Trophoblast cell (in vitro differentiated cells and primary cell): ENCODE measurements around the gene DONSON.

Experiments
- DNase-seq, 2 donors: peaks; one replicate each; pipeline ENCODE4 v3.0.0-alpha.2; 2016
- H2AFZ ChIP-seq: 2 replicates; pipeline ENCODE4 v1.6.1; 2013; ENCODE audit warnings: low read length, moderate library complexity, mild to moderate bottlenecking; ENCODE audit not compliant: insufficient read depth, poor library complexity
- H2AK5ac ChIP-seq: 2 replicates; pipeline ENCODE4 v1.6.1; 2013; ENCODE audit warnings: mild to moderate bottlenecking, low read length
- H2BK120ac ChIP-seq: 2 replicates; pipeline ENCODE4 v1.6.1; 2013; ENCODE audit warnings: low read length, mild to moderate bottlenecking, moderate library complexity; ENCODE audit not compliant: insufficient read depth, poor library complexity
- H2BK12ac ChIP-seq: 2 replicates; pipeline ENCODE4 v1.6.1; 2013; ENCODE audit warnings: mild to moderate bottlenecking, low read length, moderate library complexity
- H2BK5ac ChIP-seq: 2 replicates; pipeline ENCODE4 v1.6.1; 2013; ENCODE audit warnings: low read length, low read depth, moderate library complexity, mild to moderate bottlenecking; ENCODE audit not compliant: poor library complexity
- H3K14ac ChIP-seq: 2 replicates; pipeline ENCODE4 v1.6.1; 2013; ENCODE audit warnings: mild to moderate bottlenecking, low read length
- H3K18ac ChIP-seq: 2 replicates; pipeline ENCODE4 v1.6.1; 2013; ENCODE audit warnings: mild to moderate bottlenecking, low read length
- H3K23ac ChIP-seq: 2 replicates; pipeline ENCODE4 v1.6.1; 2013; ENCODE audit warnings: low read length
- H3K27ac ChIP-seq: 2 replicates; pipeline ENCODE4 v1.5.1; 2013; ENCODE audit warnings: low read depth, mild to moderate bottlenecking, inconsistent platforms, low read length, moderate library complexity
- H3K27me3 ChIP-seq: 2 replicates; pipeline ENCODE4 v1.6.1; 2013; ENCODE audit warnings: inconsistent platforms, mild to moderate bottlenecking, low read length, moderate library complexity; ENCODE audit not compliant: insufficient read depth
- H3K36me3 ChIP-seq, 2 experiments: 1 replicate in 1 of 2; 2 replicates in 1 of 2; pipeline ENCODE4 v1.6.1; 2013; ENCODE audit warnings: low read length in 2 of 2, mild to moderate bottlenecking in 2 of 2, moderate library complexity in 1 of 2; ENCODE audit not compliant: insufficient read depth in 2 of 2, control insufficient read depth in 1 of 2
- H3K4ac ChIP-seq: 2 replicates; pipeline ENCODE4 v1.6.1; 2013; ENCODE audit warnings: low read depth, mild to moderate bottlenecking, low read length, moderate library complexity
- H3K4me1 ChIP-seq, 2 experiments: 1 replicate in 1 of 2; 2 replicates in 1 of 2; pipeline ENCODE4 v1.6.1; 2013; ENCODE audit warnings: low read length in 2 of 2, mild to moderate bottlenecking in 2 of 2, moderate library complexity in 1 of 2; ENCODE audit not compliant: insufficient read depth in 2 of 2, control insufficient read depth in 1 of 2
- H3K4me2 ChIP-seq: 2 replicates; pipeline ENCODE4 v1.6.1; 2013; ENCODE audit warnings: inconsistent platforms, mild to moderate bottlenecking, low read length, moderate library complexity
- H3K4me3 ChIP-seq: 2 replicates; pipeline ENCODE4 v1.5.1; 2013; ENCODE audit warnings: mild to moderate bottlenecking, low read depth, low read length, inconsistent platforms
- H3K79me1 ChIP-seq: one replicate; pipeline ENCODE4 v1.6.1; 2013; ENCODE audit warnings: low read length
- H3K79me2 ChIP-seq: 2 replicates; pipeline ENCODE4 v1.6.1; 2013; ENCODE audit warnings: low read length, mild to moderate bottlenecking; ENCODE audit not compliant: control insufficient read depth, insufficient read depth, poor library complexity
- H3K9ac ChIP-seq: 2 replicates; pipeline ENCODE4 v1.6.1; 2013; ENCODE audit warnings: mild to moderate bottlenecking, low read length
- H3K9me3 ChIP-seq: 2 replicates; pipeline ENCODE4 v1.6.1; 2013; ENCODE audit warnings: low read depth, mild to moderate bottlenecking, control low read depth, inconsistent platforms, low read length; ENCODE audit not compliant: insufficient read depth
- H4K12ac ChIP-seq: 2 replicates; pipeline ENCODE4 v1.6.1; 2013; ENCODE audit warnings: low read depth, mild to moderate bottlenecking, low read length, moderate library complexity
- H4K8ac ChIP-seq: 2 replicates; pipeline ENCODE4 v1.6.1; 2013; ENCODE audit warnings: low read depth, mild to moderate bottlenecking, low read length, moderate library complexity
- H4K91ac ChIP-seq: one replicate; pipeline ENCODE4 v1.6.1; 2013; ENCODE audit warnings: low read depth, mild to moderate bottlenecking, low read length, moderate library complexity
- WGBS: extraction: QIAGEN DNeasy Blood & Tissue Kit; methylation state at CpG from one replicate; pipeline ENCODE4 v1.1.7; 2013; ENCODE audit warnings: missing lambda C conversion rate; ENCODE audit not compliant: insufficient read length, insufficient coverage; ENCODE audit errors: extremely low coverage; 5-methylcytosine and 5-hydroxymethylcytosine counted together

DONSON gene

DNA sequence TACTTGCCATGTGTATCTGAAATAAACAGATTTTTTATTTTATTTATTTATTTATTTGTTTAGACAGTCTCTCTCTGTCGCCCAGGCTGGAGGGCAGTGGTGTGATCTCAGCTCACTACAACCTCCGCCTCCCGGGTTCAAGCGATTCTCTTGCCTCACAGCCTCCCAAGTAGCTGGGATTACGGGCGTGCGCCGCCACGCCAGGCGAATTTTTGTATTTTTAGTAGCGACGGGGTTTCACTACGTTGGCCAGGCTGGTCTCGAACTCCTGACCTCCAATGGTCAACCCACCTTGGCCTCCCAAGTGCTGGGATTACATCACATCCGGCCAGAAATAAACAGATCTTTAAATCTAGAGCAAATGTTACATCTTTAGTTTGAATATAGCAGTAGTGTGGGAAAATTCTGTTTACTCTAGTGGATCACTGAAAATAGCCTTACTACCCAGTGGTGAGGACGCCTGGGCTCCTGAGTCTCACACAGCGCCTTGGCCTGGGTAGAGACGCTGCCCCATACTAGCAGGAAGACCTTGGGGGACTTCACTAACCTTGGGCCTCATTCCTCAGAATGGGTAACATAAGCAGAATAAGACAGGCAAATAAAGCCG, 47.3 kb downstream of the DONSON start:
- peaks cover 8% of the 10 kb centered on the region for H3K79me2 ChIP-seq
- H4K12ac ChIP-seq = peak overlapping the region; percentile 23
- peak overlapping the region; percentile 3 for H4K8ac ChIP-seq
- no peak overlapping the region for H2AFZ ChIP-seq
- peak overlapping the region; percentile 57 for H3K9ac ChIP-seq
- no peak overlapping the region for H3K14ac ChIP-seq
- peaks cover 5 to 6% of the 10 kb centered on the region in 2 experiments for H3K36me3 ChIP-seq
- DNase-seq = peak in 1 of 2 donors; percentile 19
- H3K4ac ChIP-seq = peak overlapping the region; percentile 26
- no peak overlapping the region for H3K18ac ChIP-seq
- WGBS = no CpG with 5 or more reads among the region's 19 CpGs
- H3K4me2 ChIP-seq = peak overlapping the region; percentile 95
- H2AK5ac ChIP-seq = no peak overlapping the region
- no peak overlapping the region for H2BK12ac ChIP-seq
- no peak overlapping the region for H3K23ac ChIP-seq
- H3K79me1 ChIP-seq = peaks cover 10% of the 10 kb centered on the region
- H3K4me3 ChIP-seq = peak overlapping the region; percentile 64
- no peak overlapping the region for H2BK5ac ChIP-seq
- H3K27me3 ChIP-seq = no peaks in the 10 kb centered on the region
- no peaks in the 10 kb centered on the region for H3K9me3 ChIP-seq
- peaks cover 0 to 4% of the 10 kb centered on the region in 2 experiments for H3K4me1 ChIP-seq
- no peak overlapping the region for H2BK120ac ChIP-seq
- peak overlapping the region; percentile 16 for H3K27ac ChIP-seq
- H4K91ac ChIP-seq = no peak overlapping the region

DNA sequence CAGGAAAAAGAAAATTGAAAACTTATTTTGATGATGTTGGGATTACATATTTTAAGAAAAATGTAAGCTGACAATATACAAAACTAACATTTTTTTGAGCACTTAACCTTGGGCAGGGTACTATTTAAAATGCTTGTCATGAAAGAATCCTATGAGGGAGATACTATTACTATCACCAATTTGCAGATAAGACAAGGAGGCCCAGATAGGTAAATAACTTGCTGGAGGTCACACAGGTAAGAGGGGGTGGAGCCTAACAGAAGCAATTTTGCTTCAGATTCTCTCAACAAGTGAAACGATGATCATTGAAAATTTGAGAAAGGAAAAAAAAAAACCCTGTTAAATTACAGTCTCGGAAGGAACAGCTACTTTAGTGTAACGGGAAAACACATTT, 47.8 kb downstream of the DONSON start:
- no peak overlapping the region for H3K4ac ChIP-seq
- H3K4me2 ChIP-seq = no peak overlapping the region
- H3K4me3 ChIP-seq = no peak overlapping the region
- no peak overlapping the region for H2AFZ ChIP-seq
- H3K27me3 ChIP-seq = no peaks in the 10 kb centered on the region
- no peak overlapping the region for H3K9ac ChIP-seq
- no CpG with 5 or more reads among the region's 3 CpGs for WGBS
- H4K8ac ChIP-seq = no peak overlapping the region
- H3K79me2 ChIP-seq = peaks cover 8% of the 10 kb centered on the region
- H2BK12ac ChIP-seq = no peak overlapping the region
- H2AK5ac ChIP-seq = no peak overlapping the region
- H4K91ac ChIP-seq = no peak overlapping the region
- H3K18ac ChIP-seq = no peak overlapping the region
- H3K36me3 ChIP-seq = peaks cover 5 to 8% of the 10 kb centered on the region in 2 experiments
- no peak overlapping the region for H3K23ac ChIP-seq
- DNase-seq = peak; percentile 17 to 76
- peaks cover 10% of the 10 kb centered on the region for H3K79me1 ChIP-seq
- no peak overlapping the region for H2BK120ac ChIP-seq
- no peak overlapping the region for H2BK5ac ChIP-seq
- H3K14ac ChIP-seq = no peak overlapping the region
- no peaks in the 10 kb centered on the region for H3K9me3 ChIP-seq
- peaks cover 0 to 4% of the 10 kb centered on the region in 2 experiments for H3K4me1 ChIP-seq
- no peak overlapping the region for H3K27ac ChIP-seq
- H4K12ac ChIP-seq = no peak overlapping the region

DNA sequence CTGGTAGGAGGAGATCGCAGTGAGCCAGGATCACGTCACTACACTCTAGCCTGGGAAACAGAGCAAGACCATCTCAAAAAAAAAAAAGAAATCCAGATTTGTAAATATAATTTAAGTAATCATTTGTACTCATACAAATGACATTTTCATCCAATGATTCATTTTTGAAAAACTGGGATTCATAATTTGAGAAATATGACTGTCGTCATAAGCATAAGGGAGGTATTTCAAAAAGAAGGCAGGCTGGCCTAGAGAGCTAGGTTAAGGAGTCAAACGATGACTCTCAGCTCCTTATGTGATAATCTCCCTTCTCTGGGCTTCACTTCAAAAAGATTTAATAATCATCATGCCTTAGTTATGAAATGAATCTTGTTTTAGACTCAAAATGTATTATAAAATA, 48.9 kb downstream of the DONSON start:
- Histone ChIP-seq H3K4me1 (peaks cover 0 to 4% of the 10 kb centered on the region in 2 experiments), H3K79me1 (peaks cover 10% of the 10 kb centered on the region), H3K9ac (no peak overlapping the region), H2BK5ac (no peak overlapping the region), H3K14ac (no peak overlapping the region), H2BK120ac (no peak overlapping the region), H2BK12ac (no peak overlapping the region), H3K18ac (no peak overlapping the region), H3K36me3 (peaks cover 7 to 11% of the 10 kb centered on the region in 2 experiments), H3K4me3 (no peak overlapping the region), H4K8ac (no peak overlapping the region), H3K27ac (no peak overlapping the region), H3K9me3 (no peaks in the 10 kb centered on the region), H4K12ac (no peak overlapping the region), H2AK5ac (no peak overlapping the region), H3K4me2 (no peak overlapping the region), H4K91ac (no peak overlapping the region), H3K23ac (no peak overlapping the region), H2AFZ (no peak overlapping the region), H3K27me3 (no peaks in the 10 kb centered on the region), H3K79me2 (peaks cover 8% of the 10 kb centered on the region), H3K4ac (peak overlapping the region; percentile 43)
- DNase-seq = peak; percentile 24 to 65
- no CpG with 5 or more reads among the region's 4 CpGs for WGBS

DNA sequence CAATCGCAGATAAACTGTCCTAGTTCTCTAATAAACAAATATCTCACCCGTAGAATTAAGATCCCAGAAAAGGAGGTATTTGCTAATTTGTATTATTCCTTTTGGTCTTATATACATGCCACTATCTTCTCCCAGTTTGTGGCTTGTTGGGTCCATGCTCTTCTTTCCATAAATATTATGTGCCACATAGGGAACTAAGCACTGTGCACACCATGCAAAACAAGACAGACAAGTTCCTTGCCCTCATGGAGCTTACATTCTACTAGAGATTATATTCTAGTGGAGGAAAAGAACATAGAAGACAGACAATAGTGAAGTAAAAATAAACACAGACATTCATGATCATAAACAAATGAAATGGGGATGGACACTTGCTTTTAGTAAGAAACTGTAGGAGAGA, 51.3 kb downstream of the DONSON start:
- Histone ChIP-seq H3K23ac (no peak overlapping the region), H3K79me2 (peaks cover 2% of the 10 kb centered on the region), H3K9ac (no peak overlapping the region), H2AFZ (no peak overlapping the region), H3K4ac (no peak overlapping the region), H4K12ac (no peak overlapping the region), H3K4me1 (peaks cover 0 to 4% of the 10 kb centered on the region in 2 experiments), H4K91ac (no peak overlapping the region), H2BK12ac (no peak overlapping the region), H3K4me2 (no peak overlapping the region), H3K27ac (no peak overlapping the region), H3K4me3 (no peak overlapping the region), H3K79me1 (peaks cover 2% of the 10 kb centered on the region), H2BK5ac (no peak overlapping the region), H3K18ac (no peak overlapping the region), H3K27me3 (no peaks in the 10 kb centered on the region), H4K8ac (no peak overlapping the region), H3K14ac (no peak overlapping the region), H2BK120ac (no peak overlapping the region), H2AK5ac (no peak overlapping the region), H3K36me3 (peaks cover 21 to 24% of the 10 kb centered on the region in 2 experiments), H3K9me3 (no peaks in the 10 kb centered on the region)
- DNase-seq = no peak
- WGBS = no CpG with 5 or more reads among the region's 2 CpGs
